HT-29 (cell line): Measurements from ENCODE around the gene ZNF772. TPM values are rescaled to one million over a fixed set of nuclear protein-coding genes. Genes with fewer than 3 reads are reported as not detected.
"Not testable (repeated sequence)": the region's sequence is repeated elsewhere in the genome, so short reads cannot be mapped to it uniquely, and the experiment has no call there.

Source experiments
- DNase-seq: peaks from one replicate; pipeline ENCODE4 v3.0.0-alpha.2; 2015; ENCODE audit warnings: low spot score
- total RNA-seq: library from RNA; depleted of rRNA; stranded (reverse); fragments of >200 nt; shearing (Covaris generic); gene quantifications from 2 replicates; pipeline ENCODE4 v1.2.3, GENCODE V29; 2014; rRNA removed

Gene ZNF772
- 0.28 and 0.31 TPM in 2 replicates for total RNA-seq

GRCh38 chr19:57477191-57478008 is at the start of gene ZNF772:
Gene ZNF772, minus strand, starts transcription at chr19:57477566. Its CDS starts 257 bp downstream, at chr19:57477309.
- DNase-seq, result peak; percentile 87

DNA sequence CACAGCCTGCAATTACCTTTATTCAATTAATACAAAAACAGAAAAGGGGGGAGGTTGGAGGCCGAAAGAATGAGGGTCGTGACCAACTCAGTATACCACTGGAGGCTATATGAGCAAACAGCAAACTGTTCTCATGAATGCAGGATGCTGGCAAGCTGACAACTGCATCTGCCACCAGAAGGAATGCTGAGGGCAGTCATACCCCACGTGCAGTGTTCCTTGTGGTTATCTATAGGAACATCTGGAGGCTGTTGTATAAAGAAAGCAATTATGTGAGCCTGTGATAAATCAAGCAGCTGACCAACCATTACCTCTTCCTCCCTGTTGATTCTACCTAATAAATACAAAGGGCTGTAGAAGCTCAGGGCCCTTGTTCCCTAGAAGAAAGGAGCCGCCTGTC is 40.7 kb upstream of the ZNF772 start:
- DNase-seq, result not testable (repeated sequence)

DNA sequence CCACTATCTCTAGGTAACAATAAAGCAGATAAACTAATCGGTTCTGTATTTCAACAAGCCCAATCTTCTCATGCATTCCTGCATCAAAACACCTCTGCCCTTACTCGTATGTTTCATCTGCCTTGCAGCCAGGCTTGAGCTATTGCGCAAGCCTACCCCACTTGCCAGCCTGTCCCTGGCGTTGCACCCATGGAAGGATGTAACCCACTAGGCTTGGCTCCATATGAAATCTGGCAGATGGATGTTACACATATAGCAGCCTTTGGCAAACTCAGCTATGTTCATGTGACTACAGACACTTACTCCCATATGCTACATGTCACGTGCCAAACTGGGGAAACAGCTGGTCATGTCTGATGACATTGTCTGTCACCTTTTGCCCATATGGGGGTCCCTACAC is 37.9 kb upstream of the ZNF772 start:
- DNase-seq, result no peak

GRCh38 chr19:57512845-57513244 is 35.5 kb upstream of the ZNF772 start:
- DNase-seq, result no peak

DNA sequence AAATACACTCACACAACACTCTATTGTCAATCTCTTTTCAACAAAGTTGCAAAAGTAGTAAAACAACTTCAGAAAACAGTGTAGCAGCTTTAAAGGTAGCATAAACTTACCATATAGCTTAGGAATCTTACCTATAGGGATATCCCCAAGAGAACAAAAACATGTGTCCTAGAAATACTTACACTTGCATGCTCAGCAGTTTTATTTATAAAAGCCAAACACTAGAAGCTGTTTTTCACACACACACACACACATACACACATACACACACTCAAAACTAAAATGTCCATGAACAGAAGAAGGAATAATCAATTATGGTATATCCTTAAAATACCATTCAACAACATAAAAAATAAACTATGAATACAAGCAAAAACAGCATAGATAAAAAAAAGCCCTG is 34.1 kb upstream of the ZNF772 start:
- DNase-seq, result no peak

DNA sequence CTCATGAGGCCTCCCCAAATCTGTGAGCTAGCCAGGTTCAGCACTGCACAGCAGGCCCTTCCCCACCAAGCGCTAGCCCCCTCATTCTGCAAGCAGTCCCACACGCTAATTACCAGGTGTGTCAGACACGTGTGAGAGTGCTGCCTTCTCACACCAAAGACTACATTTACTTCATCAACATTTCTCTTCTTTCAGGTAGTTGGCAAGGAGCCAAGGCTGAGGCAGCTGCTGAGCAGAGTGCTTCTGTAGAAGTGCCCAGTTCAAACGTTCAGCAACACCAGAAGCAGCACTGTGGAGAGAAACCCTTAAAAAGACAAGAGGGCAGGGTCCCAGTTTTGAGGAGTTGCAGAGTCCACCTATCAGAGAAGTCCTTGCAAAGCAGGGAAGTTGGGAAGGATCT is 28.8 kb upstream of the ZNF772 start:
- no peak for DNase-seq

GRCh38 chr19:57500400-57500799 is 23.0 kb upstream of the ZNF772 start:
- not testable (repeated sequence) for DNase-seq

DNA sequence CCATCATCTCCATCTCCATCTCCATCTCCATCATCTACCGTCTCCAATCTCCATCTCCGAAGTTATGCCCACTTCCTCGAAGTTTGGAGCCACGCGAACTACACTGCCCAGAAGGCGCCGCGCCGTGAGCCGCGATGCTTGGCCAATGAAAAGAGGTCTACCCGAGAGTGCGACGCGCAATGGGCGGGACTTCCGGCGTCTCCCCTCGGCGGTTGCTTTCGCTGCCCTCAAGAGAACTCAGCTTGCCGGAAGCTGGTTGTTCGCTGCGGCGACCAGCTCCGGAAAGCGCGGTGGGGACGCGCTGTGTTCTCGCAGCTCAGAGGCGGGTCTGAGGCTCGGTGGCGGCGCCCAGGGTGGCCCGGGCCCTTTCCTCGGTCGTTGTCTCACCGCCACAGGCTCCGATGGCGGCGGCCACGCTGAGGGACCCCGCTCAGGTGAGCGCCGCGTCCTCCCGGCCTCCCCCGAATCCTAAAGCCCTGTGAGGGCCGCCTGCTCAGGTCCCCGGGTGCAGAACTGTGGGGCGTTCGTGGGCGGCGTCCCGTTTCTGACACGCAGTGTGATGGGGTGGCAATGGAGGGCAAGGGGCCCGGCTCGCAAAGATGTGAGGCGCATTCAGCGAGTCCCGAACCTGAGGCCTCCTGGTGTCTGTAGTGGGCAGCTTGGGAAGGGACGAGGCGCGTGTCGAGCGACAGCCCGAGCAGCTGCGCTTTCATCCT is 22.5 kb upstream of the ZNF772 start, which contains the start of gene ZNF773:
Gene ZNF773 (plus strand): TSS at position 259 of the 716 bp plus-strand sequence. CDS start 143 bp downstream, at position 402.
- DNase-seq, result peak; percentile 98

GRCh38 chr19:57499332-57499679 is 21.9 kb upstream of the ZNF772 start:
- DNase-seq, result not testable (repeated sequence)

DNA sequence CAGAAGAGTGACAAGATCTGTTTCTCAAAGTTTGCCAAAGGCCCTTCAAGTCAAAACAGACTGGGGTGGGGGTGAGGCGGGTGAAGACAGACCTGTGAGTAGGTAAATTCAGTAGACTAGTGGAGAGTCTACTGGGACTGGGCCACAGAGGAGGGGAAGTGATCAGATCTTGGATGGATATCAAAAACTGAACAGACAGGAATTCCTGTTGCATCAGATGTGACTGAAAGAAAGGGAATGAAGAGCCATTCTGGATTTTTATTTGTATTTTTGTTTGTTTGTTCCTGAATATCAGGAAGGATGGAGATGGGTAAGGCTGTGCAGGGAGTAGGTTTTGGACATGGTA is 10.9 kb upstream of the ZNF772 start:
- DNase-seq, result not testable (repeated sequence)

DNA sequence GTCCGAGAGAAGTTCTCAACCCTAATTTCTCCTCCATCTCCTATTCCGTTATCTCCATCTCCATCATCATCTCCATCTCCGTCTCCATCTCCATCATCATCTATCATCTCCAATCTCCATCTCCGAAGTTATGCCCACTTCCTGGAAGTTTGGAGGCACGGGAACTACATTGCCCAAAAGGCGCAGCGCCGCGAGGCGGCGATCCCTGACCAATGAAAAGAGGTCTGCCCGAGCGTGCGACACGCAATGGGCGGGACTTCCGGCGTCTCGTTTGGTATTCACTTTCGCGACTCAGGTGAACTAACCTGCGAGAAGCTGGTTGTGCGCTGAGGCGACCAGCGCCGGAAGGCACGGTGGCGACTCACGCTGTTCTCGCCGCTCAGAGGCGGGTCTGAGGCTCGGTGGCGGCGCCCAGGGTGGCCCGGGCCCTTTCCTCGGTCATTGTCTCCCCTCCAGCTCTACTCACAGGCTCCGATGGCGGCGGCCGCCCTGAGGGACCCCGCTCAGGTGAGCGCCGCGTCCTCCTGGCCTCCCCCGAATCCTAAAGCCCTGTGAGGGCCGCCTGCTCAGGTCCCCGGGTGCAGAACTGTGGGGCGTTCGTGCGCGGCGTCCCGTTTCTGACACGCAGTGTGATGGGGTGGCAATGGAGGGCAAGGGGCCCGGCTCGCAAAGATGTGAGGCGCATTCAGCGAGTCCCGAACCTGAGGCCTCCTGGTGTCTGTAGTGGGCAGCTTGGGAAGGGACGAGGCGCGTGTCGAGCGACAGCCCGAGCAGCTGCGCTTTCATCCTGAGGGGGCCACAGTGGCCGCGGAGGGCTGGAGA is 10.3 kb upstream of the ZNF772 start, which contains the start of gene ZNF419:
Gene ZNF419 (plus strand): TSS at position 274 of the 822 bp plus-strand sequence. CDS start 201 bp downstream, at position 475.
- peak; percentile 99 for DNase-seq

- DNase-seq, result no peak
Measured at GRCh38 chr19:57473646-57474045, 3.7 kb downstream of the ZNF772 start.

- DNase-seq, result no peak
Measured at GRCh38 chr19:57466489-57466888, 10.9 kb downstream of the ZNF772 start.

DNA sequence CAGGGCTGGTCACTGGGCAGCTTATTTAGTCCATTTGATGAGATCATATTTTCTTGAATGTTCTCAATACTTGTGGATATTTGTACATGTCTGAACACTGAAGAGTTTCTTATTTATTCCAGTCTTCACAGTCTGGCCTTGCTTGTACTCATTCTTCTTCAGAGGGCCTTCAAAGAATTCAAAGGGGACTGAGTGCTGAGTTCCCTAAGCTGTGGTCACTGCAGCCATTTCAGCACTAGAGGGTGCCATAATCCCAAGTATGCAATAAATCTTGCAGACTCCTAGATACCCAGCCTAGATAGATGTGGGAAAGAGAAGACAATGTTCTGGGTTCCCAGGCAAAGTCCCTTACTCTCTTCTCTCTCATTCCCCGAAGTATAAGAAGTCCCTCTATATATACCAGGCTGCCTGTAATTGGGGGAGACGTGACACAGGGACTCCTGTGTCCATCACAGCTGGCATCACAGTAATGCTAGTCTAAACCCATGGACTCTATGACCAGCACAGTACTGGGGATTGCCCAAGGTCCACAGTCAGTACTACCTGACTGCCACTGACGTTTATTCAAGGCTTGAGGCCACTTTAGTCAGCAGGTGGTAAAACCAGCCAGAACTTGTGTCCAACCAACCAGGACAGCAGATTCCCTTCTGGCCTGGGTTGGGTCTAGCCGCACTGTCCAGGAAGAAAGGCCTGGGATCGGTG is 11.5 kb downstream of the ZNF772 start:
- DNase-seq, result peak; percentile 90

- DNase-seq, result no peak
Measured at GRCh38 chr19:57452307-57452706, 25.1 kb downstream of the ZNF772 start.

GRCh38 chr19:57443121-57443696 is 34.2 kb downstream of the ZNF772 start:
- DNase-seq, result no peak

- no peak for DNase-seq
Measured at GRCh38 chr19:57441979-57442752, 35.2 kb downstream of the ZNF772 start.

GRCh38 chr19:57438925-57439324 is 38.4 kb downstream of the ZNF772 start:
- DNase-seq, result no peak

- no peak for DNase-seq
Measured at GRCh38 chr19:57437931-57438330, 39.4 kb downstream of the ZNF772 start.

DNA sequence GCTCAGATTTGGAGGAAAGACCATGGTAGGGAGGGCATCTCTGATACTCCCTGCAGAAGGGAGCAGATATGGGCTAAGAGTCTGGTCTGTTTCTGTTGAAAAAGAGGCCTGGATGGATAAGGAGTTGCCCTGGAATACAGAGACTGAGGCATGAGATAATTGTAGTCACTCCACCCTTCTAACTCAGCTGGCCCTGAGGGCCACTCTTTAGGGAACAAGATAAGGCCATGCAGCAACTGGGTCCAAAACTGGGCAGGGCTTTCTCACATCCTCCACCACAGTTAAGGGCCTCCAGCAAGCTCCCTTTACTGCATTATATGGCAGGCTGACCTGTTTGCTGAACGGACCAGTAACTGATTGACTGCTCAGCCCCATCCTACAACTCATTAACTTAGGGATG is 40.9 kb downstream of the ZNF772 start:
- no peak for DNase-seq
